ENCODE measurements around the gene C7orf25.

Gene C7orf25

DNA sequence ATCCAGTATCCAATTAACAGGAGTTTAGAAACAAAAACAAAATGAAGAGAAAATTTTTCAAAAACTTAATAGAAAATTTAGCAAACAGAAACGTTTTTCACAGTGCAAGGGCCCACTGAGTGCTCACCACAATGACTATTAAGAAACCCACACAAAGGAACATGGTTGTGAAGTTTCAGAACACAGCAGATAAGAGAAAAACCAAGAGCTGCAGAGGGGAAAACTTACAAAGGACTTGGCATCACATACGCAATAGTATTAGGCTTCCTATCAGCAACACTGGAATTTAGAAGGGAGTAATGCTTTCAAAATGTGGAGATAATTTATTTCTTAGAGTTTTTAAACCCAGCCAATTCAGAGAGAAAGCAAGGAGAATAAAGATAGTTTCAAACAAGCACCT is 1.7 kb upstream of the C7orf25 start:
- peaks cover 23% of the 10 kb centered on the region for H3K4me1 ChIP-seq (ENCODE audit: low read length)
- H4K20me1 ChIP-seq (ENCODE audit: insufficient read depth, low read length), result no peaks in the 10 kb centered on the region
- no peak overlapping the region for H2AFZ ChIP-seq (ENCODE audit: low read depth, low read length)
- no peaks in the 10 kb centered on the region for H3K9me3 ChIP-seq (ENCODE audit: insufficient read depth, low read length)
- H3K79me2 ChIP-seq (ENCODE audit: low read length), result peaks cover 10% of the 10 kb centered on the region
- TF ChIP-seq, protein P1, sequence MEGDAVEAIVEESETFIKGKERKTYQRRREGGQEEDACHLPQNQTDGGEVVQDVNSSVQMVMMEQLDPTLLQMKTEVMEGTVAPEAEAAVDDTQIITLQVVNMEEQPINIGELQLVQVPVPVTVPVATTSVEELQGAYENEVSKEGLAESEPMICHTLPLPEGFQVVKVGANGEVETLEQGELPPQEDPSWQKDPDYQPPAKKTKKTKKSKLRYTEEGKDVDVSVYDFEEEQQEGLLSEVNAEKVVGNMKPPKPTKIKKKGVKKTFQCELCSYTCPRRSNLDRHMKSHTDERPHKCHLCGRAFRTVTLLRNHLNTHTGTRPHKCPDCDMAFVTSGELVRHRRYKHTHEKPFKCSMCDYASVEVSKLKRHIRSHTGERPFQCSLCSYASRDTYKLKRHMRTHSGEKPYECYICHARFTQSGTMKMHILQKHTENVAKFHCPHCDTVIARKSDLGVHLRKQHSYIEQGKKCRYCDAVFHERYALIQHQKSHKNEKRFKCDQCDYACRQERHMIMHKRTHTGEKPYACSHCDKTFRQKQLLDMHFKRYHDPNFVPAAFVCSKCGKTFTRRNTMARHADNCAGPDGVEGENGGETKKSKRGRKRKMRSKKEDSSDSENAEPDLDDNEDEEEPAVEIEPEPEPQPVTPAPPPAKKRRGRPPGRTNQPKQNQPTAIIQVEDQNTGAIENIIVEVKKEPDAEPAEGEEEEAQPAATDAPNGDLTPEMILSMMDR (IDR thresholded peaks at IDR 0.05; ENCODE audit: low read depth, low read length), result no peak
- TF ChIP-seq EZH2phosphoT487 (IDR thresholded peaks at IDR 0.05; ENCODE audit: low read depth), result no peak
- H3K27ac ChIP-seq (ENCODE audit: low read length), result no peak overlapping the region
- H3K4me3 ChIP-seq (ENCODE audit: low read length), result no peak overlapping the region
- peaks cover 28% of the 10 kb centered on the region for H3K36me3 ChIP-seq (replicated peaks; ENCODE audit: low read depth, low read length)
- no peak overlapping the region for H3K4me2 ChIP-seq (ENCODE audit: low read length)
- no peaks in the 10 kb centered on the region for H3K27me3 ChIP-seq (ENCODE audit: low read depth, low read length)
- H3K9ac ChIP-seq (ENCODE audit: low read length), result no peak overlapping the region

DNA sequence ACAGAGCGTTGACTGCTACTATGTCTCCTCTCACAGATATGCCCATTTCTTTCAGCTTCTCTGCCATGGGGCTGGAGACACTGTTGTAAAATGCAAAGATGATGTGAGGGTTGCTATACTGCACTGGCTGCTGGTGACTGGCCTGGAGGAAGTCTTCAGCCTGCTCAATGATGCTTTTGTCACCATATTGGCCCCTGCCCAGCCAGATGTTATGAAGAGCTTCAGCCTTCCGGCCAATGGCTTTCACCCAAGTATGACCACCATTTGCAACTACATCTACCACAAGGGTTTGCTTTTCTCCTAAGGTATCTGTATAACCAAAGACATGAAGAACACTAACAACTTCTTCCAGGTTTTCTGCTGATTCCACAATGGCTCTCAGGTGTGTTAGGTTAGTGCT is 1.6 kb downstream of the C7orf25 start:
- no peak overlapping the region for H3K4me2 ChIP-seq (ENCODE audit: low read length)
- no peak overlapping the region for H3K4me3 ChIP-seq (ENCODE audit: low read length)
- H3K9ac ChIP-seq (ENCODE audit: low read length), result no peak overlapping the region
- H3K4me1 ChIP-seq (ENCODE audit: low read length), result peaks cover 16% of the 10 kb centered on the region
- H3K27me3 ChIP-seq (ENCODE audit: low read depth, low read length), result no peaks in the 10 kb centered on the region
- peaks cover 12% of the 10 kb centered on the region for H3K36me3 ChIP-seq (replicated peaks; ENCODE audit: low read depth, low read length)
- TF ChIP-seq, protein P1 (IDR thresholded peaks at IDR 0.05; ENCODE audit: low read depth, low read length), result no peak
- TF ChIP-seq EZH2phosphoT487 (IDR thresholded peaks at IDR 0.05; ENCODE audit: low read depth), result no peak
- no peak overlapping the region for H2AFZ ChIP-seq (ENCODE audit: low read depth, low read length)
- H3K9me3 ChIP-seq (ENCODE audit: insufficient read depth, low read length), result no peaks in the 10 kb centered on the region
- H3K79me2 ChIP-seq (ENCODE audit: low read length), result peaks cover 10% of the 10 kb centered on the region
- no peak overlapping the region for H3K27ac ChIP-seq (ENCODE audit: low read length)
- no peaks in the 10 kb centered on the region for H4K20me1 ChIP-seq (ENCODE audit: insufficient read depth, low read length)

DNA sequence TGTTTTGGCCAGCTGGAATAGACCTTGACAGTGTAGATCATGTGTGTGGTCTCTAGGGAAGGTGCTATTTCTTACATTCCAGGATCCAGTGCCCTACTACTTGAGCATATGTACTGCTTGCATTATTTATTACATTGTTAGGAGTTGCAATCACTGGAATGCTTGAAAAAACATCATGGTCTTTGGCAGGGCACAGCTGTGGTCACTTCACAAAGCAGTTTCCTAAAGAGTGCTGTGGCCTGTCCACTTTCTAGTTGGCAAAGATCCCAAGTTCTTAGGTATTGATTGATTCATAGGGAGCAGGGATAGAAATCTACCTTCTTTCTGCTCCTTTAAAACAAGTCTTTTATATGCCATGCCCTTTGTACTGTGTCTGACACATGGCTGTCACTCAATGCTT is 4.6 kb downstream of the C7orf25 start:
- H3K27ac ChIP-seq (ENCODE audit: low read length), result no peak overlapping the region
- H3K4me1 ChIP-seq (ENCODE audit: low read length), result peaks cover 8% of the 10 kb centered on the region
- H3K9ac ChIP-seq (ENCODE audit: low read length), result no peak overlapping the region
- peaks cover 10% of the 10 kb centered on the region for H3K79me2 ChIP-seq (ENCODE audit: low read length)
- H4K20me1 ChIP-seq (ENCODE audit: insufficient read depth, low read length), result no peaks in the 10 kb centered on the region
- TF ChIP-seq, protein P1 (IDR thresholded peaks at IDR 0.05; ENCODE audit: low read depth, low read length), result no peak
- no peak for TF ChIP-seq EZH2phosphoT487 (IDR thresholded peaks at IDR 0.05; ENCODE audit: low read depth)
- H3K36me3 ChIP-seq (replicated peaks; ENCODE audit: low read depth, low read length), result peaks cover 7% of the 10 kb centered on the region
- no peak overlapping the region for H3K4me2 ChIP-seq (ENCODE audit: low read length)
- H3K4me3 ChIP-seq (ENCODE audit: low read length), result no peak overlapping the region
- H3K27me3 ChIP-seq (ENCODE audit: low read depth, low read length), result no peaks in the 10 kb centered on the region
- H3K9me3 ChIP-seq (ENCODE audit: insufficient read depth, low read length), result no peaks in the 10 kb centered on the region
- no peak overlapping the region for H2AFZ ChIP-seq (ENCODE audit: low read depth, low read length)

DNA sequence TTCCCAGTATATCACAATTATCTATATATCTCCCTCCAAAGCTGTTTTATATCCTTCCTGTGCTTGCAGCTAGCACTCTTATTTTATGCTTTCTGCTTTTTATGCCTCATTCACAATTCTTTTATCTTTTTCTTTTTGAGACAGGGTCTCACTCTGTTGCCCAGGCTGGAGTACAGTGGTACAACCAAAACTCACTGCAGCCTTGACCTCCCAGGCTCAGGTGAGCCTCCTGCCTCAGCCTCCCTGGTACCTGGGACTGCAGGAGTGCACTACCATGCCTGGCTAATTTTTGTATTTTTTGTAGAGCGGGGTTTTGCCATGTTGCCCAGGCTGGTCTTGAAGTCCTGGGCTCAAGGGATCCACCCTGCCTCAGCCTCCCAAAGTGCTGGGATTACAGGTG is 5.7 kb downstream of the C7orf25 start:
- Histone ChIP-seq H3K4me2 (ENCODE audit: low read length) (no peak overlapping the region), H3K79me2 (ENCODE audit: low read length) (peaks cover 7% of the 10 kb centered on the region), H3K9ac (ENCODE audit: low read length) (no peak overlapping the region), H3K36me3 (replicated peaks; ENCODE audit: low read depth, low read length) (peaks cover 7% of the 10 kb centered on the region), H3K9me3 (ENCODE audit: insufficient read depth, low read length) (no peaks in the 10 kb centered on the region), H2AFZ (ENCODE audit: low read depth, low read length) (no peak overlapping the region), H3K4me1 (ENCODE audit: low read length) (peaks cover 5% of the 10 kb centered on the region), H3K4me3 (ENCODE audit: low read length) (no peak overlapping the region), H3K27ac (ENCODE audit: low read length) (no peak overlapping the region), H3K27me3 (ENCODE audit: low read depth, low read length) (no peaks in the 10 kb centered on the region), H4K20me1 (ENCODE audit: insufficient read depth, low read length) (no peaks in the 10 kb centered on the region)
- TF ChIP-seq, protein P1 (IDR thresholded peaks at IDR 0.05; ENCODE audit: low read depth, low read length), result no peak
- no peak for TF ChIP-seq EZH2phosphoT487 (IDR thresholded peaks at IDR 0.05; ENCODE audit: low read depth)

Measured in OCI-LY3 (cell line).